H9 (cell line): ENCODE measurements around the gene IP6K2. TPM values are rescaled to one million over a fixed set of nuclear protein-coding genes. Genes with fewer than 3 reads are reported as not detected.

Experiments
- DNase-seq: peaks from one replicate; pipeline ENCODE4 v3.0.0-alpha.2; 2017
- H2AFZ ChIP-seq: one replicate; pipeline ENCODE4 v1.6.1; 2013; ENCODE audit warnings: mild to moderate bottlenecking, low read length, control low read depth, moderate library complexity
- H2AK5ac ChIP-seq: 2 replicates; pipeline ENCODE4 v1.6.1; 2013; ENCODE audit warnings: low read length, control low read depth, mixed read lengths; ENCODE audit not compliant: insufficient read length
- H2BK120ac ChIP-seq: one replicate; pipeline ENCODE4 v1.6.1; 2013; ENCODE audit warnings: low read depth, mild to moderate bottlenecking, low read length, control low read depth, inconsistent platforms; ENCODE audit not compliant: poor library complexity, severe bottlenecking
- H2BK12ac ChIP-seq: 2 replicates; pipeline ENCODE4 v1.6.1; 2013; ENCODE audit warnings: low read length, control low read depth, mixed read lengths, low read depth; ENCODE audit not compliant: insufficient read length
- H2BK15ac ChIP-seq: 2 replicates; pipeline ENCODE4 v1.6.1; 2013; ENCODE audit warnings: low read depth, low read length, control low read depth
- H2BK20ac ChIP-seq: one replicate; pipeline ENCODE4 v1.6.1; 2013; ENCODE audit warnings: low read depth, mild to moderate bottlenecking, low read length, control low read depth, inconsistent platforms; ENCODE audit not compliant: poor library complexity, severe bottlenecking
- H2BK5ac ChIP-seq: 2 replicates; pipeline ENCODE4 v1.6.1; 2013; ENCODE audit warnings: low read length, control low read depth, mixed read lengths; ENCODE audit not compliant: insufficient read length
- H3K14ac ChIP-seq: 2 replicates; pipeline ENCODE4 v1.6.1; 2013; ENCODE audit warnings: low read length, control low read depth; ENCODE audit not compliant: insufficient read depth
- H3K18ac ChIP-seq: 2 replicates; pipeline ENCODE4 v1.6.1; 2013; ENCODE audit warnings: low read depth, mild to moderate bottlenecking, mixed read lengths, low read length, control low read depth; ENCODE audit not compliant: insufficient read length
- H3K23ac ChIP-seq: 2 replicates; pipeline ENCODE4 v1.6.1; 2013; ENCODE audit warnings: low read length, control low read depth, mixed read lengths, low read depth; ENCODE audit not compliant: insufficient read length
- H3K23me2 ChIP-seq: 2 replicates; pipeline ENCODE4 v1.6.1; 2013; ENCODE audit warnings: low read depth, mild to moderate bottlenecking, mixed read lengths, low read length, control low read depth; ENCODE audit not compliant: insufficient read length, poor library complexity, severe bottlenecking
- H3K27ac ChIP-seq: 2 replicates; pipeline ENCODE4 v1.5.1; 2013; ENCODE audit warnings: low read length, control low read depth, mixed read lengths, low read depth; ENCODE audit not compliant: insufficient read length
- H3K27me3 ChIP-seq: 2 replicates; pipeline ENCODE4 v1.6.1; 2013; ENCODE audit warnings: low read length, control low read depth, inconsistent platforms; ENCODE audit not compliant: insufficient read depth
- H3K4ac ChIP-seq: 2 replicates; pipeline ENCODE4 v1.6.1; 2013; ENCODE audit warnings: low read depth, mild to moderate bottlenecking, control low read depth, inconsistent platforms, low read length, moderate library complexity
- H3K4me1 ChIP-seq: 2 replicates; pipeline ENCODE4 v1.6.1; 2013; ENCODE audit warnings: low read length, control low read depth, inconsistent platforms; ENCODE audit not compliant: insufficient read depth
- H3K4me2 ChIP-seq: 2 replicates; pipeline ENCODE4 v1.6.1; 2013; ENCODE audit warnings: low read length, control low read depth, mixed read lengths; ENCODE audit not compliant: insufficient read length, insufficient read depth
- H3K56ac ChIP-seq: 2 replicates; pipeline ENCODE4 v1.6.1; 2013; ENCODE audit warnings: low read depth, mild to moderate bottlenecking, mixed read lengths, low read length, control low read depth; ENCODE audit not compliant: insufficient read length
- H3K79me1 ChIP-seq: 2 replicates; pipeline ENCODE4 v1.6.1; 2013; ENCODE audit warnings: low read depth, mild to moderate bottlenecking, moderate library complexity, low read length, control low read depth, inconsistent platforms; ENCODE audit not compliant: insufficient read depth, poor library complexity, severe bottlenecking
- H3K79me2 ChIP-seq: 2 replicates; pipeline ENCODE4 v1.6.1; 2013; ENCODE audit warnings: low read length, control low read depth, inconsistent platforms; ENCODE audit not compliant: insufficient read depth
- H3K9ac ChIP-seq: 2 replicates; pipeline ENCODE4 v1.6.1; 2013; ENCODE audit warnings: low read length, control low read depth, mixed read lengths; ENCODE audit not compliant: insufficient read length; ENCODE audit errors: extremely low read depth
- H3K9me3 ChIP-seq: one replicate; pipeline ENCODE4 v1.6.1; 2013; ENCODE audit warnings: low read depth, low read length, inconsistent platforms; ENCODE audit not compliant: control insufficient read depth
- H3T11ph ChIP-seq: one replicate; pipeline ENCODE4 v1.6.1; 2013; ENCODE audit warnings: mild to moderate bottlenecking, low read length, control low read depth, inconsistent platforms
- H4K20me1 ChIP-seq: one replicate; pipeline ENCODE4 v1.6.1; 2013; ENCODE audit not compliant: control insufficient read depth, insufficient read length, insufficient read depth
- H4K5ac ChIP-seq: 2 replicates; pipeline ENCODE4 v1.6.1; 2013; ENCODE audit warnings: low read depth, mild to moderate bottlenecking, mixed read lengths, low read length, control low read depth; ENCODE audit not compliant: insufficient read length
- H4K8ac ChIP-seq: replicated peaks from 2 replicates; pipeline ENCODE4 v1.6.1; 2013; ENCODE audit warnings: low read length, control low read depth, mixed read lengths, low read depth; ENCODE audit not compliant: insufficient read length
- H4K91ac ChIP-seq: 2 replicates; pipeline ENCODE4 v1.6.1; 2013; ENCODE audit warnings: low read depth, mild to moderate bottlenecking, moderate library complexity, mixed read lengths, low read length, control low read depth; ENCODE audit not compliant: insufficient read length
- H3K27ac Mint-ChIP-seq, 3 experiments: 2 replicates in 2 of 3; 3 replicates in 1 of 3; pipeline ENCODE4 v1.8.0; 2020 to 2021; ENCODE audit warnings: mixed read lengths in 3 of 3, mild to moderate bottlenecking in 1 of 3, moderate library complexity in 1 of 3
- H3K27me3 Mint-ChIP-seq: 2 replicates; pipeline ENCODE4 v1.8.0; 2021; ENCODE audit warnings: low read depth, mild to moderate bottlenecking, moderate library complexity, mixed read lengths
- H3K36me3 Mint-ChIP-seq, 3 experiments: 2 replicates in 2 of 3; 3 replicates in 1 of 3; pipeline ENCODE4 v1.8.0; 2020 to 2021; ENCODE audit warnings: low read depth in 3 of 3, mixed read lengths in 3 of 3; ENCODE audit not compliant: insufficient read depth in 1 of 3
- H3K4me1 Mint-ChIP-seq, 2 experiments: 2 replicates each; pipeline ENCODE4 v1.8.0; 2020; ENCODE audit warnings: mixed read lengths in 2 of 2
- H3K4me3 Mint-ChIP-seq, 2 experiments: 2 replicates in 1 of 2; 3 replicates in 1 of 2; pipeline ENCODE4 v1.8.0; 2020 to 2021; ENCODE audit warnings: mild to moderate bottlenecking in 2 of 2, mixed read lengths in 2 of 2, moderate library complexity in 1 of 2
- H3K9me3 Mint-ChIP-seq, 2 experiments: 2 replicates in 1 of 2; 3 replicates in 1 of 2; pipeline ENCODE4 v1.8.0; 2020; ENCODE audit warnings: mild to moderate bottlenecking in 2 of 2, mixed read lengths in 2 of 2, moderate library complexity in 1 of 2
- total RNA-seq: library from RNA; stranded (reverse); gene quantifications from 2 replicates; pipeline ENCODE4 v1.2.1, GENCODE V29; 2021
- TF ChIP-seq, protein P1 (sequence below): fragments of 200-600 bp; sonication (generic); conservative IDR thresholded peaks from 3 replicates; pipeline ENCODE4 v1.8.0; 2021; ENCODE audit warnings: antibody characterized with exemption, mild to moderate bottlenecking

IP6K2 gene
- total RNA-seq, 1 experiment from 2014 or later = 94.7 TPM

DNA sequence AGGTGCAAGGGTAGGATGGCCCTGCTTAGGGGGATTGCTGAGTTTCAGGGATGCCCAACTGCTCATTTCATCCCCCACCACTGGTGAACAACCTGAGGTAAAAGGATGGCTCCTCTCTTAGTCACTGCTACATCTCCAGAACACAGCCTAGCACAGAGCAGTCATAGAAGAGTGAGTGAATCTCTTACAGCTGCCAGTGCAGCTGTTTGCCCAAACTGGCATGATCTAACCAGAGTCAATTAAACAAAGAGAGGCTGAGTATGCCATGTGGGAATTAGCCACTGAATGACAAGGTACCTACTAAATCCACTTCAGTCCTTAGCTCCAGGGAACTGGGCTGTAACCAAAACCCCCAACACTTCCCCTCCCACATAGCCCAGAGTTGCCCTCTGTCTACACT lies 24.5 kb downstream of the IP6K2 start:
- Histone ChIP-seq H2BK15ac (no peak overlapping the region), H3K4me2 (no peak overlapping the region)

More for the DNA sequence above, 24.5 kb downstream of the IP6K2 start:
- no peaks in the 10 kb centered on the region for H3K9me3 ChIP-seq
- no peak overlapping the region for H3K4ac ChIP-seq
- H4K5ac ChIP-seq = no peak overlapping the region
- no peaks in the 10 kb centered on the region; the same call in 1 of the 2 replicates for H3K4me1 ChIP-seq
- H4K91ac ChIP-seq = no peak overlapping the region
- no peak overlapping the region for H3K56ac ChIP-seq
- no peak overlapping the region for H2BK120ac ChIP-seq
- H3T11ph ChIP-seq = no peak overlapping the region
- no peaks in the 10 kb centered on the region for H3K27me3 ChIP-seq
- H2AK5ac ChIP-seq = no peak overlapping the region
- Mint-ChIP-seq H3K27ac (no peak overlapping the region; a peak in 1 of 7 replicates), H3K4me1 (peaks cover 18 to 28% of the 10 kb centered on the region in 2 experiments), H3K27me3 (no peaks in the 10 kb centered on the region), H3K4me3 (no peak overlapping the region), H3K9me3 (no peaks in the 10 kb centered on the region), H3K36me3 (peaks cover 59 to 83% (median 76%) of the 10 kb centered on the region in 3 experiments)
- no peak overlapping the region for H2BK20ac ChIP-seq
- H2AFZ ChIP-seq = no peak overlapping the region
- no peak overlapping the region for H3K14ac ChIP-seq
- H4K8ac ChIP-seq = no peak overlapping the region
- H4K20me1 ChIP-seq = peaks cover 2% of the 10 kb centered on the region
- TF ChIP-seq, protein P1, sequence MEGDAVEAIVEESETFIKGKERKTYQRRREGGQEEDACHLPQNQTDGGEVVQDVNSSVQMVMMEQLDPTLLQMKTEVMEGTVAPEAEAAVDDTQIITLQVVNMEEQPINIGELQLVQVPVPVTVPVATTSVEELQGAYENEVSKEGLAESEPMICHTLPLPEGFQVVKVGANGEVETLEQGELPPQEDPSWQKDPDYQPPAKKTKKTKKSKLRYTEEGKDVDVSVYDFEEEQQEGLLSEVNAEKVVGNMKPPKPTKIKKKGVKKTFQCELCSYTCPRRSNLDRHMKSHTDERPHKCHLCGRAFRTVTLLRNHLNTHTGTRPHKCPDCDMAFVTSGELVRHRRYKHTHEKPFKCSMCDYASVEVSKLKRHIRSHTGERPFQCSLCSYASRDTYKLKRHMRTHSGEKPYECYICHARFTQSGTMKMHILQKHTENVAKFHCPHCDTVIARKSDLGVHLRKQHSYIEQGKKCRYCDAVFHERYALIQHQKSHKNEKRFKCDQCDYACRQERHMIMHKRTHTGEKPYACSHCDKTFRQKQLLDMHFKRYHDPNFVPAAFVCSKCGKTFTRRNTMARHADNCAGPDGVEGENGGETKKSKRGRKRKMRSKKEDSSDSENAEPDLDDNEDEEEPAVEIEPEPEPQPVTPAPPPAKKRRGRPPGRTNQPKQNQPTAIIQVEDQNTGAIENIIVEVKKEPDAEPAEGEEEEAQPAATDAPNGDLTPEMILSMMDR = no peak
- H3K79me2 ChIP-seq = peaks cover 2% of the 10 kb centered on the region; the same call in 1 of the 2 replicates
- no peak overlapping the region for H2BK5ac ChIP-seq
- H3K9ac ChIP-seq = no peak overlapping the region
- no peaks in the 10 kb centered on the region for H3K23me2 ChIP-seq
- peaks cover 6% of the 10 kb centered on the region for H3K79me1 ChIP-seq
- H3K18ac ChIP-seq = no peak overlapping the region
- no peak overlapping the region for H3K23ac ChIP-seq
- H2BK12ac ChIP-seq = no peak overlapping the region
- DNase-seq = no peak
- H3K27ac ChIP-seq = no peak overlapping the region
